GM12891 (cell line): ENCODE measurements around the gene CD300LD.

Source experiments
- DNase-seq: peaks from one replicate; pipeline ENCODE4 v3.0.0; 2011; ENCODE audit warnings: low spot score; ENCODE audit not compliant: insufficient read length
- FAIRE-seq: peaks from 2 replicates; lab custom pipeline; 2011; peaks lifted over from hg19 to GRCh38; lab: Jason Lieb, UNC
- PAX5 ChIP-seq: IDR thresholded peaks from 2 replicates; pipeline ENCODE4 v1.6.1; 2011; ENCODE audit warnings: low read length, moderate library complexity, mild to moderate bottlenecking; ENCODE audit not compliant: insufficient read depth, severe bottlenecking
- POLR2A ChIP-seq: IDR thresholded peaks from 2 replicates; pipeline ENCODE4 v1.6.1; 2011; ENCODE audit warnings: low read depth, low read length, control low read depth
- POLR2AphosphoS5 ChIP-seq: IDR thresholded peaks from 2 replicates; pipeline ENCODE4 v1.6.1; 2011; ENCODE audit warnings: low read depth, low read length, control low read depth
- POU2F2 ChIP-seq: IDR thresholded peaks from 2 replicates; pipeline ENCODE4 v1.6.1; 2011; ENCODE audit warnings: low read depth, mild to moderate bottlenecking, control low read depth, low read length, moderate library complexity
- SPI1 ChIP-seq: IDR thresholded peaks from 2 replicates; pipeline ENCODE4 v1.6.1; 2011; ENCODE audit warnings: low read depth, low read length, control low read depth
- TAF1 ChIP-seq: IDR thresholded peaks from 2 replicates; pipeline ENCODE4 v1.6.1; 2011; ENCODE audit warnings: low read depth, low read length, control low read depth

The CD300LD gene

GRCh38 chr17:74608511-74608910 lies 16.4 kb upstream of the CD300LD start:
- DNase-seq (no peak), FAIRE-seq (no peak)
- no peak for TF ChIP-seq TAF1

GRCh38 chr17:74607221-74607620 lies 15.1 kb upstream of the CD300LD start:
- TF ChIP-seq TAF1, result no peak
- no peak for TF ChIP-seq POLR2AphosphoS5
- no peak for TF ChIP-seq POU2F2
- no peak for TF ChIP-seq SPI1
- TF ChIP-seq PAX5, result no peak
- TF ChIP-seq POLR2A, result no peak
- FAIRE-seq, result no peak
- no peak for DNase-seq

GRCh38 chr17:74606050-74606449 lies 14.0 kb upstream of the CD300LD start:
- TF ChIP-seq SPI1, result no peak
- TF ChIP-seq POU2F2, result no peak
- no peak for TF ChIP-seq TAF1
- TF ChIP-seq PAX5, result no peak
- no peak for TF ChIP-seq POLR2A
- no peak for TF ChIP-seq POLR2AphosphoS5
- DNase-seq (no peak), FAIRE-seq (no peak)

- FAIRE-seq (no peak), DNase-seq (no peak)
- TF ChIP-seq TAF1, result no peak
- TF ChIP-seq POLR2AphosphoS5, result no peak
- TF ChIP-seq POU2F2, result no peak
- no peak for TF ChIP-seq POLR2A
- no peak for TF ChIP-seq SPI1
- TF ChIP-seq PAX5, result no peak
Observed at GRCh38 chr17:74605361-74605760, 13.3 kb upstream of the CD300LD start.

- no peak for FAIRE-seq
- DNase-seq, result no peak
- no peak for TF ChIP-seq PAX5
Observed at GRCh38 chr17:74604761-74605160, 12.7 kb upstream of the CD300LD start.

- no peak for FAIRE-seq
- no peak for DNase-seq
- no peak for TF ChIP-seq PAX5
- TF ChIP-seq POLR2A, result no peak
- no peak for TF ChIP-seq POLR2AphosphoS5
- TF ChIP-seq POU2F2, result no peak
- TF ChIP-seq SPI1, result no peak
- no peak for TF ChIP-seq TAF1
Observed at GRCh38 chr17:74604200-74604599, 12.1 kb upstream of the CD300LD start.

- TF ChIP-seq POU2F2, result no peak
- TF ChIP-seq TAF1, result no peak
- no peak for TF ChIP-seq POLR2A
- TF ChIP-seq SPI1, result no peak
- TF ChIP-seq PAX5, result no peak
- TF ChIP-seq POLR2AphosphoS5, result no peak
- DNase-seq, result no peak
- peak; percentile 28 for FAIRE-seq
Observed at GRCh38 chr17:74603746-74604145, 11.7 kb upstream of the CD300LD start.

- no peak for TF ChIP-seq POLR2A
- no peak for TF ChIP-seq POU2F2
- no peak for TF ChIP-seq POLR2AphosphoS5
- TF ChIP-seq TAF1, result no peak
- no peak for TF ChIP-seq SPI1
- TF ChIP-seq PAX5, result no peak
- no peak for FAIRE-seq
- no peak for DNase-seq
Observed at GRCh38 chr17:74603037-74603635, 11.1 kb upstream of the CD300LD start.

- peak; percentile 41 for DNase-seq
- FAIRE-seq, result peak; percentile 64
- TF ChIP-seq TAF1 (no peak), POLR2A (no peak), POLR2AphosphoS5 (no peak), POU2F2 (no peak), SPI1 (no peak), PAX5 (no peak)
Observed at GRCh38 chr17:74601944-74602572, 10.0 kb upstream of the CD300LD start.

GRCh38 chr17:74599448-74599939 lies 7.4 kb upstream of the CD300LD start:
- FAIRE-seq, result no peak
- TF ChIP-seq POLR2AphosphoS5 (no peak), TAF1 (no peak), PAX5 (no peak), POLR2A (no peak), SPI1 (no peak), POU2F2 (no peak)
- no peak for DNase-seq
